A549 (cell line): ENCODE data around the gene DMC1. TPM values are rescaled to one million over a fixed set of nuclear protein-coding genes. Genes with fewer than 3 reads are reported as not detected.

Experiments used
- ATAC-seq, 2 experiments: fragments of 200-7000 bp in 1 of 2; fragments of >200 bp in 1 of 2; cut with Nextera tagmentation in 1 of 2; cut with Tn5 transposase in 1 of 2; 3 replicates each; pipeline versions ENCODE4 v1.8.0 to v1.9.1; 2018 to 2020; ENCODE audit warnings: mild to moderate bottlenecking in 1 of 2, moderate library complexity in 1 of 2
- CTCF ChIA-PET: fragments of 300-600 bp; sonication (Branson Sonifier 250); formaldehyde crosslinking; extraction: SDS; loops from one replicate; lab custom pipeline; 2021; ENCODE audit warnings: antibody characterized with exemption, inconsistent platforms; lab: Yijun Ruan, JAX
- POLR2A ChIA-PET: fragments of 350-600 bp; formaldehyde crosslinking; extraction: SDS; loops from one replicate; lab custom pipeline; 2021; ENCODE audit warnings: antibody characterized with exemption, inconsistent platforms; lab: Yijun Ruan, JAX
- DNase-seq, 2 experiments: peaks; one replicate each; pipeline versions ENCODE4 v3.0.0 to v3.0.0-alpha.2; 2011 to 2016; ENCODE audit warnings: low read depth in 1 of 2, low spot score in 1 of 2
- FAIRE-seq: peaks from 2 replicates; lab custom pipeline; 2011; peaks lifted over from hg19 to GRCh38; lab: Jason Lieb, UNC
- H3K27ac ChIP-seq, 2 experiments: fragments of >200 bp; sonication (Bioruptor Twin); formaldehyde crosslinking; 3 replicates each; pipeline ENCODE4 v1.5.1; 2016 to 2017
- H3K4me1 ChIP-seq: fragments of >200 bp; sonication (Bioruptor Twin); formaldehyde crosslinking; 3 replicates; pipeline ENCODE4 v1.6.1; 2016
- H3K4me2 ChIP-seq: fragments of >200 bp; sonication (Bioruptor Twin); formaldehyde crosslinking; 3 replicates; pipeline ENCODE4 v1.6.1; 2016
- H3K4me3 ChIP-seq: fragments of >200 bp; sonication (Bioruptor Twin); formaldehyde crosslinking; 3 replicates; pipeline ENCODE4 v1.5.1; 2016
- H3K9me3 ChIP-seq: fragments of >200 bp; sonication (Bioruptor Twin); formaldehyde crosslinking; 3 replicates; pipeline ENCODE4 v1.6.1; 2016
- ATOH8 ChIP-seq: fragments of 250-450 bp; sonication (Bioruptor Pico); IDR thresholded peaks from 2 replicates; pipeline ENCODE4 v1.5.0; 2020; ENCODE audit warnings: low read depth, mild to moderate bottlenecking, moderate library complexity
- CEBPB ChIP-seq, 2 experiments: fragments of >200 bp in 1 of 2; sonication (Bioruptor Twin) in 1 of 2; formaldehyde crosslinking in 1 of 2; IDR thresholded peaks; 2 replicates each; pipeline ENCODE4 v1.6.1; 2012 to 2016
- EHF ChIP-seq: fragments of 250-450 bp; sonication (Bioruptor Pico); IDR thresholded peaks from 2 replicates; pipeline ENCODE4 v1.5.0; 2020; ENCODE audit warnings: mild to moderate bottlenecking
- EHMT2 ChIP-seq: fragments of 200-600 bp; sonication (generic); IDR thresholded peaks from 2 replicates; pipeline ENCODE4 v1.6.1; 2016; ENCODE audit warnings: antibody characterized with exemption, low read depth, mild to moderate bottlenecking, moderate library complexity
- EP300 ChIP-seq, 2 experiments: fragments of >200 bp; sonication (Bioruptor Twin); formaldehyde crosslinking; IDR thresholded peaks; 2 replicates in 1 of 2; 3 replicates in 1 of 2; pipeline ENCODE4 v1.6.1; 2016 to 2017
- FOXS1 ChIP-seq: fragments of 250-450 bp; sonication (Bioruptor Pico); IDR thresholded peaks from 2 replicates; pipeline ENCODE4 v1.5.0; 2020; ENCODE audit warnings: mild to moderate bottlenecking, moderate library complexity
- HES2 ChIP-seq: fragments of >200 bp; sonication (Bioruptor Twin); formaldehyde crosslinking; IDR thresholded peaks from 2 replicates; pipeline ENCODE4 v1.6.1; 2016
- HEYL ChIP-seq: fragments of 250-450 bp; sonication (Bioruptor Pico); IDR thresholded peaks from 2 replicates; pipeline ENCODE4 v1.8.0; 2021; ENCODE audit warnings: mild to moderate bottlenecking, moderate library complexity
- HMGXB4 ChIP-seq: fragments of 250-450 bp; sonication (Bioruptor Pico); IDR thresholded peaks from 2 replicates; pipeline ENCODE4 v1.5.0; 2021; ENCODE audit warnings: mild to moderate bottlenecking, moderate library complexity, borderline replicate concordance
- HOXA7 ChIP-seq: fragments of 250-450 bp; sonication (Bioruptor Pico); IDR thresholded peaks from 2 replicates; pipeline ENCODE4 v1.5.0; 2020; ENCODE audit warnings: mild to moderate bottlenecking, moderate library complexity
- HOXB5 ChIP-seq: fragments of 250-450 bp; sonication (Bioruptor Pico); IDR thresholded peaks from 2 replicates; pipeline ENCODE4 v1.5.0; 2020; ENCODE audit warnings: mild to moderate bottlenecking, moderate library complexity
- JUN ChIP-seq, 2 experiments: fragments of >200 bp; sonication (Bioruptor Twin); formaldehyde crosslinking; IDR thresholded peaks; 2 replicates in 1 of 2; 3 replicates in 1 of 2; pipeline ENCODE4 v1.6.1; 2016 to 2017
- MAFK ChIP-seq: fragments of 450-650 bp; IDR thresholded peaks from 2 replicates; pipeline ENCODE4 v1.6.1; 2014; ENCODE audit not compliant: partially characterized antibody
- MAZ ChIP-seq: fragments of 150-350 bp; IDR thresholded peaks from 2 replicates; pipeline ENCODE4 v1.6.1; 2014; ENCODE audit warnings: antibody characterized with exemption, low read depth, low read length, borderline replicate concordance
- NPAS2 ChIP-seq: fragments of 250-450 bp; sonication (Bioruptor Pico); IDR thresholded peaks from 2 replicates; pipeline ENCODE4 v1.8.0; 2022; ENCODE audit warnings: mild to moderate bottlenecking, moderate library complexity, borderline replicate concordance
- PHF8 ChIP-seq: fragments of 200-600 bp; sonication (generic); IDR thresholded peaks from 2 replicates; pipeline ENCODE4 v1.6.1; 2016; ENCODE audit warnings: low read depth, mild to moderate bottlenecking, antibody characterized with exemption, moderate library complexity, borderline replicate concordance
- RCOR1 ChIP-seq: fragments of 150-350 bp; IDR thresholded peaks from 2 replicates; pipeline ENCODE4 v1.6.1; 2014; ENCODE audit warnings: antibody characterized with exemption, low read length, low read depth
- REST ChIP-seq: fragments of 200-600 bp; sonication (generic); IDR thresholded peaks from 2 replicates; pipeline ENCODE4 v1.6.1; 2016; ENCODE audit warnings: antibody characterized with exemption, mild to moderate bottlenecking, moderate library complexity
- RFX5 ChIP-seq: fragments of 450-650 bp; IDR thresholded peaks from 2 replicates; pipeline ENCODE4 v1.7.1; 2014; ENCODE audit warnings: antibody characterized with exemption, mild to moderate bottlenecking, moderate library complexity
- SREBF2 ChIP-seq: fragments of 450-650 bp; IDR thresholded peaks from 2 replicates; pipeline ENCODE4 v1.6.1; 2014; ENCODE audit warnings: mild to moderate bottlenecking, moderate library complexity
- TFCP2L1 ChIP-seq: fragments of 250-450 bp; sonication (Bioruptor Pico); IDR thresholded peaks from 2 replicates; pipeline ENCODE4 v1.5.0; 2021; ENCODE audit warnings: mild to moderate bottlenecking
- USF2 ChIP-seq: fragments of 450-650 bp; IDR thresholded peaks from 2 replicates; pipeline ENCODE4 v1.6.1; 2014; ENCODE audit warnings: antibody characterized with exemption
- ZNF302 ChIP-seq: fragments of 250-450 bp; sonication (Bioruptor Pico); IDR thresholded peaks from 2 replicates; pipeline ENCODE4 v1.9.0; 2021; ENCODE audit warnings: inconsistent platforms, mild to moderate bottlenecking, moderate library complexity
- ZSCAN20 ChIP-seq: fragments of 250-450 bp; sonication (Bioruptor Pico); IDR thresholded peaks from 2 replicates; pipeline ENCODE4 v1.8.0; 2022; ENCODE audit warnings: mild to moderate bottlenecking, moderate library complexity
- WGBS: methylation state at CpG from one replicate; pipeline ENCODE4 v1.1.6; 2017; ENCODE audit errors: missing lambda C conversion rate; 5-methylcytosine and 5-hydroxymethylcytosine counted together
- polyA plus RNA-seq, 4 experiments: library from polyadenylated mRNA; depleted of rRNA in 3 of 4; stranded (reverse); fragments of >200 nt; fragmentation: RNase III in 1 of 4; extraction: RNeasy Plus Mini Kit Qiagen cat#74134 plus additional on column Dnase treatment in 1 of 4; gene quantifications; 2 replicates in 3 of 4; 3 replicates in 1 of 4; pipeline ENCODE4 v1.2.3, GENCODE V29; 2011 to 2017

DMC1 gene
- polyA plus RNA-seq, 2 of the 4 experiments (the other 2 are of a cell fraction), result 5.7 to 6.4 TPM

GRCh38 chr22:38481871-38482332, 88.1 kb downstream of the DMC1 start:
- CTCF ChIA-PET, result interaction anchor here (0.7 kb wide), 1 partner anchor 18 kb away, joined by 4 read pairs; no protein-coding TSS in a partner anchor
- H3K4me1 ChIP-seq, result peaks cover 5% of the 10 kb centered on the region; the same call in 1 of the 3 replicates
- no peak for FAIRE-seq
- POLR2A ChIA-PET, result no interaction called here
- no peaks in the 10 kb centered on the region for H3K9me3 ChIP-seq
- H3K27ac ChIP-seq, result no peak overlapping the region
- TF ChIP-seq ZSCAN20 (no peak), MAFK (no peak), RCOR1 (no peak), FOXS1 (CRISPR knock-in tag) (no peak), JUN (IDR thresholded peaks at IDR 0.05) (no peak), HOXA7 (CRISPR knock-in tag) (no peak), EHF (CRISPR knock-in tag) (no peak), EP300 (IDR thresholded peaks at IDR 0.05) (no peak), TFCP2L1 (CRISPR knock-in tag) (no peak), HOXB5 (CRISPR knock-in tag) (no peak), HEYL (no peak), MAZ (no peak), EHMT2 (no peak), HMGXB4 (CRISPR knock-in tag) (no peak), ATOH8 (CRISPR knock-in tag) (no peak), PHF8 (no peak), USF2 (no peak)
- TF ChIP-seq, all 56 proteins: peak for 0
- no peak overlapping the region for H3K4me3 ChIP-seq
- 88% methylated on average over 8 of the region's 8 CpGs for WGBS
- ATAC-seq (no peak), DNase-seq (no peak)
- no peak overlapping the region for H3K4me2 ChIP-seq

GRCh38 chr22:38481162-38481870, 88.7 kb downstream of the DMC1 start:
- no peak overlapping the region for H3K27ac ChIP-seq
- no peak for FAIRE-seq
- WGBS, result 83% methylated on average over 3 of the region's 3 CpGs
- no peak for DNase-seq
- CTCF ChIA-PET, result interaction anchor here (0.7 kb wide), 1 partner anchor 17 kb away, joined by 4 read pairs; no protein-coding TSS in a partner anchor
- H3K9me3 ChIP-seq, result no peaks in the 10 kb centered on the region
- POLR2A ChIA-PET, result interaction anchor here (0.6 kb wide), 1 partner anchor 35 kb away, joined by 3 read pairs; no protein-coding TSS in a partner anchor
- peaks cover 5% of the 10 kb centered on the region; the same call in 1 of the 3 replicates for H3K4me1 ChIP-seq
- ATAC-seq, result no peak; a peak in 1 of 6 replicates
- no peak overlapping the region for H3K4me2 ChIP-seq
- no peak for TF ChIP-seq SREBF2
- TF ChIP-seq HES2, result no peak
- no peak for TF ChIP-seq CEBPB (IDR thresholded peaks at IDR 0.05)
- no peak for TF ChIP-seq HOXA7 (CRISPR knock-in tag)
- TF ChIP-seq NPAS2 (CRISPR knock-in tag), result no peak
- no peak for TF ChIP-seq REST
- TF ChIP-seq RFX5, result no peak
- no peak for TF ChIP-seq ZNF302 (CRISPR knock-in tag)
- TF ChIP-seq EHF (CRISPR knock-in tag), result no peak
- TF ChIP-seq ATOH8 (CRISPR knock-in tag), result no peak
- no peak overlapping the region for H3K4me3 ChIP-seq
